Neural progenitor cell (in vitro differentiated cells): ENCODE results near the gene TACR1.

ENCODE experiments used
- CTCF ChIP-seq: fragments of 200-600 bp; sonication (generic); IDR thresholded peaks from 2 replicates; pipeline ENCODE4 v1.5.1; 2017; ENCODE audit warnings: antibody characterized with exemption, mild to moderate bottlenecking
- EZH2 ChIP-seq: fragments of 200-600 bp; sonication (generic); IDR thresholded peaks from 2 replicates; pipeline ENCODE4 v1.6.1; 2017; ENCODE audit warnings: antibody characterized with exemption, mild to moderate bottlenecking, moderate library complexity
- EZH2phosphoT487 ChIP-seq: fragments of 200-600 bp; sonication (generic); IDR thresholded peaks from 2 replicates; pipeline ENCODE4 v1.6.1; 2017; ENCODE audit warnings: antibody characterized with exemption

DNA sequence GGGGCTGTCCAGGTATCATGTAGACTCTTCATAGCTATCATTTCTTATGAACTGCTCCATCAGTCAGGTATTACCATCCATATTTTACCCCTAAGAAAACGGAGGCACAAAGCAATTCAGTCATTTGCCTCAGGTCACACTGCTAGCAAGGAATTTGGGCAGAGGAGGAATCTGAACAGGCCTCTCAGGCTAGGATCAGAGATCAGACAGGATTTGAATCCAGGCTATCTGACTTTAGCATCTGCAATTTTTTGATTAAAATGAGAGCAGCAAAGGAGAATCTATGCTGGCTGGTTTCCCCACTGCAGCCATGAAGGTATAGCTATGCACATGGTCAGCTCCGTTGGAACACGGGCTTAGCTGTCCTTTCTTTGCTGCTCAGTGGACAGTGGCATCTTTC, 60.1 kb downstream of the TACR1 start:
- TF ChIP-seq CTCF (no peak), EZH2phosphoT487 (no peak), EZH2 (no peak)
